GM23248 (cell line): Measurements from ENCODE around the gene BPHL. TPM values are rescaled to one million over a fixed set of nuclear protein-coding genes. Genes with fewer than 3 reads are reported as not detected.

Experiments
- DNase-seq: peaks from one replicate; pipeline ENCODE4 v3.0.0-alpha.2; 2015
- H2AFZ ChIP-seq: fragments of 200-600 bp; sonication (generic); 2 replicates; pipeline ENCODE4 v1.6.1; 2016; ENCODE audit warnings: antibody characterized with exemption
- H3F3A ChIP-seq: fragments of 200-600 bp; sonication (generic); 2 replicates; pipeline ENCODE4 v1.6.1; 2016; ENCODE audit warnings: mild to moderate bottlenecking, antibody characterized with exemption, mixed run types; ENCODE audit not compliant: insufficient read depth
- H3K27ac ChIP-seq: fragments of 200-600 bp; sonication (generic); 2 replicates; pipeline ENCODE4 v1.5.1; 2016; ENCODE audit warnings: mild to moderate bottlenecking
- H3K27me3 ChIP-seq: fragments of 200-600 bp; sonication (generic); replicated peaks from 2 replicates; pipeline ENCODE4 v1.6.1; 2016; ENCODE audit warnings: mild to moderate bottlenecking; ENCODE audit not compliant: insufficient read depth
- H3K36me3 ChIP-seq: fragments of 200-600 bp; sonication (generic); 2 replicates; pipeline ENCODE4 v1.6.1; 2016; ENCODE audit warnings: low read depth, mild to moderate bottlenecking
- H3K4me1 ChIP-seq: fragments of 200-600 bp; sonication (generic); 2 replicates; pipeline ENCODE4 v1.6.1; 2016; ENCODE audit warnings: mild to moderate bottlenecking; ENCODE audit not compliant: insufficient read depth
- H3K4me2 ChIP-seq: fragments of 200-600 bp; sonication (generic); one replicate; pipeline ENCODE4 v1.6.1; 2016; ENCODE audit warnings: mild to moderate bottlenecking; ENCODE audit not compliant: unreplicated experiment
- H3K4me3 ChIP-seq: fragments of 200-600 bp; sonication (generic); 2 replicates; pipeline ENCODE4 v1.5.1; 2016; ENCODE audit warnings: mild to moderate bottlenecking
- H3K79me2 ChIP-seq: fragments of 200-600 bp; sonication (generic); 2 replicates; pipeline ENCODE4 v1.6.1; 2016; ENCODE audit warnings: mild to moderate bottlenecking; ENCODE audit not compliant: insufficient read depth
- H3K9ac ChIP-seq: fragments of 200-600 bp; sonication (generic); 2 replicates; pipeline ENCODE4 v1.6.1; 2016; ENCODE audit warnings: mild to moderate bottlenecking
- H3K9me2 ChIP-seq: fragments of 200-600 bp; sonication (generic); 2 replicates; pipeline ENCODE4 v1.6.1; 2016; ENCODE audit warnings: mixed run types, mild to moderate bottlenecking, moderate library complexity; ENCODE audit not compliant: insufficient read depth
- H3K9me3 ChIP-seq: fragments of 200-600 bp; sonication (generic); one replicate; pipeline ENCODE4 v1.6.1; 2017; ENCODE audit warnings: low read depth
- H4K20me1 ChIP-seq: fragments of 200-600 bp; sonication (generic); 2 replicates; pipeline ENCODE4 v1.6.0; 2016; ENCODE audit not compliant: insufficient read depth
- EZH2 ChIP-seq: fragments of 200-600 bp; sonication (generic); IDR thresholded peaks from 2 replicates; pipeline ENCODE4 v1.6.1; 2018; ENCODE audit warnings: antibody characterized with exemption, mild to moderate bottlenecking; ENCODE audit not compliant: insufficient read depth, poor library complexity, severe bottlenecking
- EZH2phosphoT487 ChIP-seq: fragments of 200-600 bp; sonication (generic); IDR thresholded peaks from 2 replicates; pipeline ENCODE4 v1.6.1; 2018; ENCODE audit warnings: antibody characterized with exemption, moderate library complexity, mild to moderate bottlenecking, low read depth; ENCODE audit not compliant: insufficient read depth
- WGBS, 2 experiments: methylation state at CpG; one replicate each; pipeline ENCODE4 v1.1.6; 2015 to 2017; ENCODE audit warnings: low lambda C conversion rate in 2 of 2, low coverage in 1 of 2; ENCODE audit errors: missing lambda C conversion rate in 2 of 2; 5-methylcytosine and 5-hydroxymethylcytosine counted together
- in situ Hi-C: fragments of 300-500 bp; cut with MboI; formaldehyde crosslinking; loops from 2 replicates; pipeline ENCODE4 v1.15.0; 2020
- polyA plus RNA-seq: library from polyadenylated mRNA; unstranded; fragments of >200 nt; fragmentation: Nextera tagmentation; extraction: Ambion mirVana; gene quantifications from 2 replicates; pipeline ENCODE4 v1.2.1, GENCODE V29; 2016
- total RNA-seq: library from RNA; depleted of rRNA; stranded (reverse); fragments of >200 nt; shearing (Covaris generic); gene quantifications from 2 replicates; pipeline ENCODE4 v1.2.3, GENCODE V29; 2014; rRNA removed

Gene BPHL
- total RNA-seq: 8.0 and 8.5 TPM in 2 replicates
- polyA plus RNA-seq: 20.2 and 21.0 TPM in 2 replicates

DNA sequence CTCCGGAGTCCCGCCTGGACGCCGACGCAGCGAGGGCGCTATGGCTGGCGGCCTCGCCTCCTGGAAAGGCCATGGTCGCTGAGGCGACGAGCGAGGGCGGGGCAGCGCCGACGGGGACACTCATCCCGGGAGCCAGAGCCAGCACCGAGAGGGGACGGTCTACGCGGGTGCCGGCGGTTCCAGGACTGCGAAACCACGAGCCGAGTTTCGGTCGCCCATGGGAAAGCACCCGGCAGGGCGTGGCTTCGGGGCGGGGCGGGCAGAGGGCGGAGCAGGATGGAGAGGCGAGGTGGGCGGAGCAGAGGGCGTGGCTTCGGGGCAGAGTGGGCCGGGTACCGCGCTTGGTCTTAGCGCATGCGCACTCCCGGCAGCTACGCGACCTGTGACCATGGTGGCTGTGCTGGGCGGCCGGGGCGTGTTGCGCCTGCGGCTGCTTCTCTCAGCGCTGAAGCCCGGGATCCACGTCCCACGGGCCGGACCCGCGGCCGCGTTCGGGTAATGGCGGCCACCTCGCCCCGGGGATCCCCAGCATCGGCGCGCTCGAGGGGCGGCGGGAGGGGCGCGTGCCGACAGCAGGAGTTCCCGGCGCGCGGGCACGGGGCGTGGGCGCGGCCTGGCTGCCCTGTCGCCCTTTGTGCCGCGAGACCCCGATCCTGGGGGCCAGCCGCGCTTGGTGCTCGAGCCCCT, at the start of gene BPHL:
TSS of gene BPHL (plus strand) at position 359 of the 687 bp plus-strand sequence. CDS start at position 389, 30 bp downstream.
- peak; percentile 97 for DNase-seq
- Histone ChIP-seq H3K9me2 (no peaks in the 10 kb centered on the region), H3K9me3 (no peaks in the 10 kb centered on the region), H3K9ac (peak within 1 kb of the TSS; percentile 86), H3K4me1 (peaks cover 5% of the 10 kb centered on the region; the same call in 1 of the 2 replicates), H3K27ac (peak within 1 kb of the TSS; percentile 88), H2AFZ (peak within 1 kb of the TSS; percentile 89), H4K20me1 (no peaks in the 10 kb centered on the region), H3K4me2 (peak within 1 kb of the TSS; percentile 88), H3F3A (peaks cover 28% of the 10 kb centered on the region), H3K27me3 (no peaks in the 10 kb centered on the region), H3K36me3 (peaks cover 10% of the 10 kb centered on the region; the same call in 1 of the 2 replicates), H3K79me2 (no peaks in the 10 kb centered on the region), H3K4me3 (peak within 1 kb of the TSS; percentile 88)
- in situ Hi-C loops: no loop called here
- TF ChIP-seq EZH2 (no peak), EZH2phosphoT487 (no peak)
- 0 to 2% methylated on average over 77 to 79 of the region's 89 CpGs for WGBS, 2 experiments

DNA sequence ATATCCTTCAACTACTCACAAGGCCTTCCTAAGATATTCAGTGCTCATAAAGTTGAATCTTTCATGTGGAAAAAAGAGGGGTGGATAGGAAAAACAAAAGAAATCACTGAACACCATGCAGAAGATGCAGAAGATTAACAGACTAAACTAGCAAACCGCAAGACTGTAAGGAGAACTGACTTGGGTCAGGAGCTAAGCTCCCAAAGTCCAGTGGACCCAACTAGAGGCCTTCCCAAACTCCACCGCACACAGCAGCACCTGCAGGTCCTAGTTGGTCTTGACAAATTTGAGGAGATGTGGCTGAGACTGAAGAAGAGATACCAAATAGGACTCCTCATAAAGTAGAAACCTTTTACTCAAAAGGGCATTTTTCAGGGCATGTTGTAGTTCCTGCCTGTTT, 46.9 kb upstream of the BPHL start:
- WGBS, 2 experiments: 72 to 84% methylated on average over 2 of the region's 2 CpGs

DNA sequence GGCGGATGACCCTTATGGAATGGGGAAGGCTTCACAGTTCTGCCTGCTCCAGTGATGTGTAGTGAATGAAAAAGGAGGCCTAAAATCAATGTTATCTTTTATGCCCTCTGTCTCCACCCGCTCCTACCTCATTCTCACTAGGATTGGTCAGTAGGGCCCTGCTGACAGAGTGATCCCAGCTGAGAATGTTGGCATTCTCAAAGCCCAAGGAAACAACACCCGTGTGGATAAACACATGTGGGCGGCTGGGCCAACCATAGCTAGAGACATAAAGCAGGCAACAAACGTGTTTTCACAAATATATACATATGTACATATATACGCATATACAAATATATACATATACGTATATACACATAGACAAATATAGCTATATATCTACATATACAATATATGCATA, 45.7 kb upstream of the BPHL start:
- Histone ChIP-seq H3K4me3 (no peak overlapping the region), H3K9me3 (no peaks in the 10 kb centered on the region), H3K36me3 (peaks cover 5% of the 10 kb centered on the region; the same call in 1 of the 2 replicates), H3K79me2 (peaks cover 88% of the 10 kb centered on the region), H4K20me1 (no peaks in the 10 kb centered on the region; the same call in 1 of the 2 replicates), H2AFZ (no peak overlapping the region), H3K9me2 (no peaks in the 10 kb centered on the region), H3K4me1 (peaks cover 30% of the 10 kb centered on the region), H3K27me3 (no peaks in the 10 kb centered on the region), H3K27ac (no peak overlapping the region), H3K9ac (no peak overlapping the region), H3K4me2 (no peak overlapping the region), H3F3A (peaks cover 23% of the 10 kb centered on the region)
- DNase-seq: no peak
- 65 to 66% methylated on average over 7 of the region's 7 CpGs for WGBS, 2 experiments
- in situ Hi-C loops: no loop called here
- TF ChIP-seq EZH2phosphoT487 (no peak), EZH2 (no peak)

More for the DNA sequence above, 46.9 kb upstream of the BPHL start:
- H2AFZ ChIP-seq: no peak overlapping the region
- no peaks in the 10 kb centered on the region; the same call in 1 of the 2 replicates for H3K36me3 ChIP-seq
- peaks cover 23% of the 10 kb centered on the region for H3F3A ChIP-seq
- no peak overlapping the region for H3K4me2 ChIP-seq
- H3K9ac ChIP-seq: no peak overlapping the region
- peaks cover 34% of the 10 kb centered on the region for H3K4me1 ChIP-seq
- H4K20me1 ChIP-seq: no peaks in the 10 kb centered on the region; the same call in 1 of the 2 replicates
- no peaks in the 10 kb centered on the region for H3K9me2 ChIP-seq
- no peak for DNase-seq
- H3K27ac ChIP-seq: no peak overlapping the region
- H3K4me3 ChIP-seq: no peak overlapping the region
- TF ChIP-seq EZH2 (no peak), EZH2phosphoT487 (no peak)
- peaks cover 88% of the 10 kb centered on the region for H3K79me2 ChIP-seq
- H3K27me3 ChIP-seq: no peaks in the 10 kb centered on the region
- H3K9me3 ChIP-seq: no peaks in the 10 kb centered on the region
- in situ Hi-C loops: no loop called here

DNA sequence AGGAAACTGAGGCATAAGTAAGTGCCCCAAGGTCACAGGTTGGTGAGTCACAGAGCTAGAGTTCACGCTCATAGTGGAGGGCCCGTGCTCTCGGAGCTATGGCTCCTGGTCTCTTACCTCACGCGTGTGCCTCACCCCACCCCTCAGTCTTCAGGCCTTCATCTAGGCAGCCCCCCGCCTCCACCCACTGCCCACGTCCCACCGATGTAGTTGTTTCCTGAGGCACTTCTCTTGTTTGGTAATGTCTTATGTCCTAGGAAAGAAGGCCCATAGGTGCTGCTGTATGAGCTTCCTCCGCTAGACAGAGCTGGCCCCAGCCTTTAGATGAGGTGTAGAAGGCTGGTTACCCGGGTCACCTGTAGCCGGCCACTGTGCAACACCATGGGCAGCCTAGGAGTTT, 45.1 kb upstream of the BPHL start:
- Histone ChIP-seq H3K9me2 (no peaks in the 10 kb centered on the region), H3K9me3 (no peaks in the 10 kb centered on the region), H3K4me1 (peaks cover 30% of the 10 kb centered on the region), H3K9ac (no peak overlapping the region), H3K4me3 (no peak overlapping the region), H2AFZ (no peak overlapping the region), H3F3A (peaks cover 23% of the 10 kb centered on the region), H4K20me1 (no peaks in the 10 kb centered on the region; the same call in 1 of the 2 replicates), H3K79me2 (peaks cover 91% of the 10 kb centered on the region), H3K4me2 (no peak overlapping the region), H3K27me3 (no peaks in the 10 kb centered on the region), H3K36me3 (peaks cover 10% of the 10 kb centered on the region; the same call in 1 of the 2 replicates), H3K27ac (no peak overlapping the region)
- 78 to 80% methylated on average over 11 of the region's 11 CpGs for WGBS, 2 experiments
- in situ Hi-C loops: no loop called here
- no peak for DNase-seq
- TF ChIP-seq EZH2phosphoT487 (no peak), EZH2 (no peak)
